Endothelial cell of umbilical vein (primary cell): Measurements from ENCODE around the gene ZNF23. TPM values are rescaled to one million over a fixed set of nuclear protein-coding genes. Genes with fewer than 3 reads are reported as not detected.
A peak's percentile ranks its signal among the peaks of the same experiment; 100 is the strongest.

ENCODE experiments used
- BruUV-seq: library from RNA; stranded (reverse); fragments of 400-500 nt; replicated peaks from 2 replicates; lab custom pipeline; 2021; lab: Mats Ljungman, UMichigan
- CTCF ChIA-PET: fragments of 300-600, 350-600 bp; sonication (Branson Sonifier 250); formaldehyde crosslinking; loops from one replicate; lab custom pipeline; 2021; ENCODE audit warnings: antibody characterized with exemption, inconsistent platforms; lab: Charles Lee
- POLR2A ChIA-PET: fragments of 300-600, 350-600 bp; sonication (Branson Sonifier 250); formaldehyde crosslinking; loops from one replicate; lab custom pipeline; 2021; ENCODE audit warnings: antibody characterized with exemption, inconsistent platforms; lab: Charles Lee
- DNase-seq: peaks from one replicate; pipeline ENCODE4 v3.0.0-alpha.2; 2011; ENCODE audit warnings: low read depth, low spot score
- FAIRE-seq: peaks from 2 replicates; lab custom pipeline; 2011; peaks lifted over from hg19 to GRCh38; lab: Jason Lieb, UNC
- H2AFZ ChIP-seq: 2 replicates; pipeline ENCODE4 v1.6.0; 2012; ENCODE audit warnings: low read depth, low read length, control low read depth, inconsistent platforms
- H3K27ac ChIP-seq: 2 replicates; pipeline ENCODE4 v1.5.1; 2011; ENCODE audit warnings: low read depth, mild to moderate bottlenecking, control low read depth, low read length, moderate library complexity; ENCODE audit not compliant: insufficient read depth
- H3K27me3 ChIP-seq, 2 experiments: 2 replicates each; pipeline versions ENCODE4 v1.6.0 to v1.6.1; 2011; ENCODE audit warnings: low read length in 2 of 2, mixed read lengths in 1 of 2; ENCODE audit not compliant: control insufficient read depth in 2 of 2, insufficient read depth in 2 of 2
- H3K36me3 ChIP-seq, 2 experiments: 2 replicates in 1 of 2; 3 replicates in 1 of 2; pipeline ENCODE4 v1.5.1; 2011; ENCODE audit warnings: low read length in 2 of 2, mild to moderate bottlenecking in 1 of 2, moderate library complexity in 1 of 2; ENCODE audit not compliant: control insufficient read depth in 2 of 2, insufficient read depth in 2 of 2; ENCODE audit errors: extremely low read depth in 1 of 2
- H3K4me1 ChIP-seq: 3 replicates; pipeline ENCODE4 v1.5.1; 2011; ENCODE audit warnings: mild to moderate bottlenecking, low read length; ENCODE audit not compliant: control insufficient read depth, insufficient read depth; ENCODE audit errors: extremely low read depth
- H3K4me2 ChIP-seq: 2 replicates; pipeline ENCODE4 v1.6.1; 2011; ENCODE audit warnings: low read length, control low read depth, mixed read lengths; ENCODE audit not compliant: insufficient read depth
- H3K4me3 ChIP-seq, 3 experiments: fragments of 200-600 bp in 1 of 3; sonication (generic), shearing (Covaris generic) in 1 of 3; replicated peaks in 1 of 3; 2 replicates each; pipeline ENCODE4 v1.5.1; 2011 to 2016; ENCODE audit warnings: control low read depth in 3 of 3, low read length in 3 of 3, mild to moderate bottlenecking in 2 of 3, inconsistent platforms in 1 of 3, low read depth in 1 of 3, moderate library complexity in 1 of 3; ENCODE audit not compliant: insufficient read depth in 1 of 3
- H3K79me2 ChIP-seq: 2 replicates; pipeline ENCODE4 v1.6.0; 2012; ENCODE audit warnings: low read length, inconsistent platforms; ENCODE audit not compliant: control insufficient read depth, insufficient read depth
- H3K9ac ChIP-seq: replicated peaks from 2 replicates; pipeline ENCODE3; 2011; ENCODE audit warnings: low read length, control low read depth; ENCODE audit not compliant: insufficient read depth; ENCODE audit errors: extremely low read depth
- H3K9me1 ChIP-seq: replicated peaks from 3 replicates; pipeline ENCODE4 v1.6.0; 2011; ENCODE audit warnings: mild to moderate bottlenecking, low read length; ENCODE audit not compliant: control insufficient read depth, insufficient read depth; ENCODE audit errors: extremely low read depth
- H3K9me3 ChIP-seq: replicated peaks from 2 replicates; pipeline ENCODE4 v1.5.1; 2012; ENCODE audit warnings: low read length, inconsistent platforms; ENCODE audit not compliant: control insufficient read depth, insufficient read depth
- H4K20me1 ChIP-seq: replicated peaks from 2 replicates; pipeline ENCODE3; 2011; ENCODE audit warnings: mild to moderate bottlenecking, low read length; ENCODE audit not compliant: control insufficient read depth, insufficient read depth; ENCODE audit errors: extremely low read depth
- CTCF ChIP-seq, 2 donors: IDR thresholded peaks; 1 replicate in 1 of 2; 2 replicates in 1 of 2; pipeline ENCODE4 v1.5.1; 2011; ENCODE audit warnings: low read length in 2 of 2, mild to moderate bottlenecking in 2 of 2, moderate library complexity in 2 of 2, control low read depth in 1 of 2, inconsistent platforms in 1 of 2, low read depth in 1 of 2; ENCODE audit not compliant: insufficient read depth in 1 of 2; ENCODE audit errors: extremely low read depth in 1 of 2
- EZH2 ChIP-seq: IDR thresholded peaks from 2 replicates; pipeline ENCODE4 v1.6.1; 2012; ENCODE audit warnings: borderline replicate concordance, low read depth, mild to moderate bottlenecking, moderate library complexity, low read length, inconsistent platforms; ENCODE audit not compliant: severe bottlenecking
- FOS ChIP-seq: IDR thresholded peaks from 2 replicates; pipeline ENCODE4 v1.6.1; 2011; ENCODE audit warnings: mild to moderate bottlenecking, low read length, moderate library complexity, borderline replicate concordance; ENCODE audit not compliant: insufficient read depth
- GATA2 ChIP-seq: IDR thresholded peaks from 2 replicates; pipeline ENCODE4 v1.7.0; 2011; ENCODE audit warnings: low read depth, mild to moderate bottlenecking, moderate library complexity, mixed read lengths, low read length; ENCODE audit not compliant: insufficient read length, insufficient read depth
- JUN ChIP-seq: IDR thresholded peaks from 2 replicates; pipeline ENCODE4 v1.6.1; 2011; ENCODE audit warnings: borderline replicate concordance, low read depth; ENCODE audit not compliant: insufficient read length, insufficient read depth
- MAX ChIP-seq: IDR thresholded peaks from 2 replicates; pipeline ENCODE4 v1.6.1; 2011; ENCODE audit not compliant: insufficient read depth, insufficient read length
- MYC ChIP-seq: IDR thresholded peaks from one replicate; pipeline ENCODE4 v1.6.1; 2011; ENCODE audit warnings: mild to moderate bottlenecking, low read depth, low read length
- POLR2A ChIP-seq: IDR thresholded peaks from 2 replicates; pipeline ENCODE4 v1.6.1; 2012; ENCODE audit warnings: low read depth, mild to moderate bottlenecking, control low read depth, low read length
- POLR2AphosphoS5 ChIP-seq: IDR thresholded peaks from 2 replicates; pipeline ENCODE4 v1.6.1; 2012; ENCODE audit warnings: low read depth, mild to moderate bottlenecking, control low read depth, low read length, moderate library complexity; ENCODE audit not compliant: insufficient read depth
- dilution Hi-C: fragments of 300-500 bp; cut with MboI; formaldehyde crosslinking; loops from one replicate; pipeline ENCODE4 v1.15.0; 2019; ENCODE audit warnings: low sequenced_read_pairs; ENCODE audit not compliant: extremely low pct_ligation_motif_present
- intact Hi-C: fragments of 100-400 bp; cut with micrococcal nuclease; formaldehyde crosslinking; loops from one replicate; pipeline ENCODE4 v1.10.0; 2022
- polyA plus RNA-seq, 4 experiments: library from polyadenylated mRNA; depleted of rRNA in 3 of 4; stranded (reverse) in 3 of 4; unstranded in 1 of 4; fragments of >200 nt; gene quantifications; 2 replicates each; pipeline versions ENCODE4 v1.2.1 to v1.2.3, GENCODE V29; 2011 to 2012; ENCODE audit warnings: missing spikeins in 1 of 4
- total RNA-seq: library from RNA; stranded (reverse); gene quantifications from 2 replicates; pipeline ENCODE4 v1.2.3, GENCODE V29; 2021

The ZNF23 gene
- total and polyA plus RNA-seq, 2 donors (not counting 3 experiments of a cell fraction or from before 2014, with no cell fraction given), result 2.1 to 6.4 TPM

GRCh38 chr16:71425746-71426068 lies 36.3 kb downstream of the ZNF23 start:
- FAIRE-seq (no peak), DNase-seq (no peak)
- Histone ChIP-seq H3K4me1 (no peaks in the 10 kb centered on the region), H2AFZ (peak overlapping the region; percentile 23), H4K20me1 (no peaks in the 10 kb centered on the region), H3K27me3 (peaks cover 3 to 7% of the 10 kb centered on the region in 2 experiments), H3K27ac (no peak overlapping the region), H3K4me3 (peak overlapping the region in 2 of 3 experiments; percentile 10 to 15), H3K36me3 (no peaks in the 10 kb centered on the region), H3K9ac (no peak overlapping the region), H3K4me2 (peak overlapping the region; percentile 20), H3K9me1 (no peaks in the 10 kb centered on the region), H3K9me3 (no peaks in the 10 kb centered on the region), H3K79me2 (no peaks in the 10 kb centered on the region)
- TF ChIP-seq JUN, result no peak
- peak; percentile 13 for TF ChIP-seq EZH2
- ChIA-PET CTCF (interaction anchor here (0.9 to 5.1 kb wide), 4 partner anchors 14 to 128 kb away, joined by 3 to 37 read pairs (median 4); no protein-coding TSS in a partner anchor), POLR2A (no interaction called here)
- BruUV-seq, result no TSS peak
- intact Hi-C loops, result no loop called here
- dilution Hi-C loops, result no loop called here

GRCh38 chr16:71424626-71425025 lies 37.4 kb downstream of the ZNF23 start:
- Histone ChIP-seq H2AFZ (no peak overlapping the region), H3K4me2 (no peak overlapping the region), H4K20me1 (no peaks in the 10 kb centered on the region), H3K9me3 (no peaks in the 10 kb centered on the region), H3K79me2 (no peaks in the 10 kb centered on the region), H3K27ac (no peak overlapping the region), H3K9me1 (no peaks in the 10 kb centered on the region), H3K9ac (no peak overlapping the region), H3K36me3 (no peaks in the 10 kb centered on the region), H3K4me1 (no peaks in the 10 kb centered on the region), H3K4me3 (no peak overlapping the region), H3K27me3 (peaks cover 3 to 7% of the 10 kb centered on the region in 2 experiments)
- no TSS peak for BruUV-seq
- no peak for DNase-seq
- intact Hi-C loops, result no loop called here
- POLR2A ChIA-PET, result no interaction called here
- CTCF ChIA-PET, result interaction anchor here (1.0 to 1.7 kb wide), 2 partner anchors 12 to 55 kb away, joined by 3 to 7 read pairs; no protein-coding TSS in a partner anchor
- TF ChIP-seq POLR2AphosphoS5, result no peak
- TF ChIP-seq CTCF (IDR thresholded peaks at IDR 0.05; ENCODE audit: extremely low read depth in 1 of 2, insufficient read depth in 1 of 2, low read depth in 1 of 2, low read length in 2 of 2), result no peak
- TF ChIP-seq GATA2, result no peak
- TF ChIP-seq EZH2, result no peak
- no peak for TF ChIP-seq FOS
- TF ChIP-seq JUN, result no peak
- TF ChIP-seq MAX, result no peak
- TF ChIP-seq POLR2A, result no peak
- TF ChIP-seq MYC, result no peak
- dilution Hi-C loops, result no loop called here
- FAIRE-seq, result no peak
